HG03175 (cell line): ENCODE results near the gene C1QTNF6.
"Not testable (repeated sequence)": the region's sequence is repeated elsewhere in the genome, so short reads cannot be mapped to it uniquely, and the experiment has no call there.

Experiments
- ATAC-seq: cut with Tn5 transposase; IDR thresholded peaks from one replicate; pipeline ENCODE4 v1.9.1; 2021; ENCODE audit warnings: mild to moderate bottlenecking, moderate library complexity; ENCODE audit not compliant: unreplicated experiment

C1QTNF6 gene

GRCh38 chr22:37178350-37179125 lies 9.5 kb downstream of the C1QTNF6 start:
- ATAC-seq, result no peak

GRCh38 chr22:37177755-37178154 lies 10.3 kb downstream of the C1QTNF6 start:
- ATAC-seq, result no peak

- ATAC-seq, result no peak
Measured at GRCh38 chr22:37177221-37177620, 10.8 kb downstream of the C1QTNF6 start.

- no peak for ATAC-seq
Measured at GRCh38 chr22:37176464-37177061, 11.5 kb downstream of the C1QTNF6 start.

- ATAC-seq, result no peak
Measured at GRCh38 chr22:37175414-37176281, 12.4 kb downstream of the C1QTNF6 start.

GRCh38 chr22:37174964-37175363 lies 13.1 kb downstream of the C1QTNF6 start:
- no peak for ATAC-seq

GRCh38 chr22:37173709-37174108 lies 14.3 kb downstream of the C1QTNF6 start:
- ATAC-seq, result no peak

- no peak for ATAC-seq
Measured at GRCh38 chr22:37172266-37173245, 15.5 kb downstream of the C1QTNF6 start.

GRCh38 chr22:37171662-37172061 lies 16.4 kb downstream of the C1QTNF6 start:
- no peak for ATAC-seq

GRCh38 chr22:37170689-37171405 lies 17.2 kb downstream of the C1QTNF6 start:
- not testable (repeated sequence) for ATAC-seq

- ATAC-seq, result no peak
Measured at GRCh38 chr22:37169947-37170688, 17.9 kb downstream of the C1QTNF6 start.

GRCh38 chr22:37169406-37169805 lies 18.6 kb downstream of the C1QTNF6 start:
- no peak for ATAC-seq

- ATAC-seq, result no peak
Measured at GRCh38 chr22:37167981-37168647, 19.9 kb downstream of the C1QTNF6 start.

- ATAC-seq, result no peak
Measured at GRCh38 chr22:37167176-37167980, 20.7 kb downstream of the C1QTNF6 start.

- no peak for ATAC-seq
Measured at GRCh38 chr22:37166675-37167066, 21.4 kb downstream of the C1QTNF6 start.

- ATAC-seq, result no peak
Measured at GRCh38 chr22:37165940-37166674, 21.9 kb downstream of the C1QTNF6 start.

- ATAC-seq, result no peak
Measured at GRCh38 chr22:37165066-37165465, 23.0 kb downstream of the C1QTNF6 start.
